GM13977 (cell line): ENCODE data around the gene MAPK1.
A peak's percentile ranks its signal among the peaks of the same experiment; 100 is the strongest.
"Not testable (repeated sequence)": the region's sequence is repeated elsewhere in the genome, so short reads cannot be mapped to it uniquely, and the experiment has no call there.

ENCODE experiments used
- DNase-seq: peaks from one replicate; pipeline ENCODE4 v3.0.0; 2012; ENCODE audit warnings: low spot score
- CTCF ChIP-seq: IDR thresholded peaks from 2 replicates; pipeline ENCODE4 v1.5.1; 2012; ENCODE audit warnings: mild to moderate bottlenecking, control low read depth; ENCODE audit not compliant: insufficient read depth; ENCODE audit errors: extremely low read depth, missing control alignments
- in situ Hi-C: fragments of 300-500 bp; cut with MboI; formaldehyde crosslinking; loops from one replicate; pipeline ENCODE4 v1.12.0; 2022; ENCODE audit warnings: low sequenced_read_pairs, low pct_unique_long_range_greater_than_20kb, mixed read lengths, inconsistent platforms; ENCODE audit not compliant: unreplicated experiment

Gene MAPK1

GRCh38 chr22:21904250-21904789 lies 36.9 kb upstream of the MAPK1 start:
- no peak for TF ChIP-seq CTCF
- DNase-seq = peak; percentile 5
- in situ Hi-C loops = no loop called here

DNA sequence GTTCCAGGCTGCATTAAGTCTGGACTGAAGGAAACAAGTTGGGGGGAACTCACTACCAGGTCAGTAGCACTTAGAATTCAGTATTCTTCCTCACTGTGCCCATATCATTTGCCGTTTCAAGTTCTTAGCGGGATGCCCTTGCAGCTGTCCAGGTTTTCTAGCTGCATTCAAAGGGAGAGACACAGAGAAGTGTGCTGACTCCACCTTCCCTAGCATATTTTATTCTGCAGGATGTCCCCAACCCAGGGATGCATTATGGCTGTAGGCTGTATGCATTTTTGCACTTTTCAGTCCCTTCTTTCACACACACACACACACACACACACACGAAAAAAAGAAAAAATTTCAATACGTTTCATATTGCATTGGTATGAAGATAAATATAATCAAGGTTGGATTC lies 35.8 kb upstream of the MAPK1 start:
- in situ Hi-C loops = no loop called here
- no peak for DNase-seq
- TF ChIP-seq CTCF = no peak

GRCh38 chr22:21902296-21903087 lies 35.0 kb upstream of the MAPK1 start:
- in situ Hi-C loops = no loop called here
- TF ChIP-seq CTCF = no peak
- peak; percentile 60 for DNase-seq

DNA sequence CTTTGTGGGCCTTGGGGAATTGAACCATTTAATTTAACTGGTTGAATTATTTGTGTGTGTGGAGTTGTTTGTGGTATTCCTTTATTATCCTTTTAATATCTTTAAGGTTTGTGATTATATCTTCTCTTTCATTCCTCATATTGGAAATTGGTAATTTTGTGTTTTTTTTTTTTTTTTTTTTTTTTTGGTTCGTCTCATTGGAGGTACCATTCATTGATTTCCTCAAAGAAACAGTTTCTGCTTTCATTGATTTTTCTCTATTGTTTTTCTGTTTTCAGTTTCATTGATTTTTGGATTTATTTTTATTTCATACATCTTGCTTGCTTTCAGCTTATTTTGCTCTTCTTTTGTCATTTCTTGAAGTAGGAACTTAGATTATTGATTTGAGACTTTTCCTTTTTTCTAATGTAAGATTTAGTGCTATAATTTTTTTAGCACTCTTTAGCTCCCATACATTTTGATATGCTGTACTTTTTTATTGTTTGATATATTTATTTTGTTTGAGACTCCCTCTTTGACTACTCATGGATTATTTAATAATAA lies 31.0 kb upstream of the MAPK1 start:
- DNase-seq = no peak
- in situ Hi-C loops = no loop called here
- no peak for TF ChIP-seq CTCF

DNA sequence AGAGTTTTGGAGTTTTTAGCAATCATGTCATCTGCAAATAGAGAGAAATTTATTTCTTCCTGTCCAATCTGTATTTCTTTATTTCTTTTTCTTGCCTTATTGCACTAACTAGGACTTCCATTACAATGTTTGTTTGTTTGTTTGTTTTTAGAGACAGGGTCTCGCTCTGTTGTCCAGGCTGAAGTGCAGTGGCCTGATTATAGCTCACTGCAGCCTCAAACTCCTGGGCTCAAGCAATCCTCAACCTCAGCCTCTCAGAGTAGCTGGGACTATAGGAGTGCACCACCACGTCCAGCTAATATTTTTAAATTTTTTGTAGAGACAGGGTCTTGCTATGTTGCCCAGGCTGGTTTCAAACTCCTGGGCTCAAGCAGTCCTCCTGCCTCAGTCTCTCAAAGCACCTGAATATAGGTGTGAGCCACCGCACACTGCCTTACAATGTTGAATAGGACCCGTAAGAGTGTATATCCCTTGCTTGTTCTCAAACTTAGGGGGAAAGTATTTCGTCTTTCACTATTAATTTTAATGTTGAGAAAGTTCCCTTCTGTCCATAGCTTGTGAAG lies 29.6 kb upstream of the MAPK1 start:
- TF ChIP-seq CTCF = no peak
- no peak for DNase-seq
- in situ Hi-C loops = no loop called here

DNA sequence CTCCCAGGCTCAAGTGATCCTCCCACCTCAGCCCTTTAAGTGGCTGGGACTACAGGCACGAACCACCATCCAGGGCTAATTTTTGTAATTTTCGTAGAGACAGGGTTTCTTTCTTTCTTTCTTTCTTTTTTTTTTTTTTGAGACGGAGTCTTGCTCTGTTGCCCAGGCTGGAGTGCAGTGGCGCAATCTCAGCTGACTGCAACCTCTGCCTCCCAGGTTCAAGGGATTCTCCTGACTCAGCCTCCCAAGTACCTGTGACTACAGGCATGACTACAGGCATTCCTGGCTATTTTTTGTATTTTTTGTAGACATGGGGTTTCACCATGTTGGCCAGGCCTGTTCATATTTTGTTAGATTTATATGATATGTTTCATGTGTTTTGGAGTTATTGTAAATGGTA lies 28.8 kb upstream of the MAPK1 start:
- in situ Hi-C loops, DNase-seq: not testable (repeated sequence)

GRCh38 chr22:21894799-21895198 lies 27.4 kb upstream of the MAPK1 start:
- in situ Hi-C loops = no loop called here
- no peak for DNase-seq
- no peak for TF ChIP-seq CTCF
